Fibroblast of mammary gland (primary cell): ENCODE measurements around the gene RHOU.
"Not testable (repeated sequence)": the region's sequence is repeated elsewhere in the genome, so short reads cannot be mapped to it uniquely, and the experiment has no call there.

Experiments used
- DNase-seq: peaks from one replicate; pipeline ENCODE4 v3.0.0-alpha.2; 2010; ENCODE audit warnings: low read depth
- H3K4me3 ChIP-seq: 2 replicates; pipeline ENCODE4 v1.5.1; 2011; ENCODE audit warnings: low read depth, mild to moderate bottlenecking, low read length, moderate library complexity; ENCODE audit not compliant: control insufficient read depth
- CTCF ChIP-seq: conservative IDR thresholded peaks from 2 replicates; pipeline ENCODE4 v1.5.1; 2011; ENCODE audit warnings: low read depth, low read length, inconsistent platforms; ENCODE audit not compliant: control insufficient read depth, insufficient read depth

The RHOU gene

GRCh38 chr1:228772516-228773212, 37.4 kb downstream of the RHOU start:
- DNase-seq, result no peak
- no peak for TF ChIP-seq CTCF
- H3K4me3 ChIP-seq, result no peak overlapping the region

DNA sequence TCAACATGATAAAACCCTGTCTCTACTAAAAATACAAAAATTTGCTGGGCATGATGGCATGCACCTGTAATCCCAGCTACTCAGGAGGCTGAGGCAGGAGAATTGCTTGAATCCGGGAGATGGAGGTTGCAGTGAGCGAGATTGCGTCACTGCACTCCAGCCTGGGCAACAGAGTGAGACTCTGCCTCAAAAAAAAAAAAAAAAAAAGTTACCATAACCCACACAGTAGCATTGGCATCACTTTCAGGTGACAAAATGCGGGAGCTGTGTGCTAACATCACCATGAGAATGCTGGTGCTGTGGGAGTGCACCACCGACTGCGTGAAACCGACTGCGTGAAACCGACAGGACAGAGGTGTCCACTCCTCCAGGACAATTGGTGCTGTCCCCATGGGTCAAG, 40.7 kb downstream of the RHOU start:
- not testable (repeated sequence) for H3K4me3 ChIP-seq, DNase-seq

GRCh38 chr1:228776449-228776848, 41.2 kb downstream of the RHOU start:
- H3K4me3 ChIP-seq, result no peak overlapping the region
- TF ChIP-seq CTCF, result no peak
- no peak for DNase-seq

- no peak for DNase-seq
- TF ChIP-seq CTCF, result no peak
These were observed 42.0 kb downstream of the RHOU start for GRCh38 chr1:228777236-228777635.

GRCh38 chr1:228778026-228778425, 42.7 kb downstream of the RHOU start:
- no peak for DNase-seq
- no peak overlapping the region for H3K4me3 ChIP-seq
- no peak for TF ChIP-seq CTCF

More at GRCh38 chr1:228777236-228777635, 42.0 kb downstream of the RHOU start:
- no peak overlapping the region for H3K4me3 ChIP-seq

DNA sequence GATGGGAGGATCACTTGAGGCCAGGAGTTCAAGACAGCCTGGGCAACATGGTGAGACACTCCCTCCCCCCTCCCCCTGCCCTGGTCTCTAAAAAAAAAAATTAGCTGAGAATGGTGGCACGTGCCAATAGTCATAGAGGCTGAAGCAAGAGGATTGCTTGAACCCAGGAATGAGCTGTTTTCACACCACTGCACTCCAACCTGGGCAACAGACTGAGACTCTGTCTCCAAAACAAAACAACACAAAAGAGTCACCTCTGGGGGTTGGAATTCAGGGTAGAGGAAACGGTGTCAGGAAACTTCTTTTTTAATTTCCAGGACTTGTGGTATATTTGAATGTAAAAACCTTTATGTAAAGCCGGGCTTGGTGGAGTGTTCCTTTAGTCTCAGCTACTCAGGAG, 43.2 kb downstream of the RHOU start:
- H3K4me3 ChIP-seq, result no peak overlapping the region
- no peak for TF ChIP-seq CTCF
- DNase-seq, result no peak

DNA sequence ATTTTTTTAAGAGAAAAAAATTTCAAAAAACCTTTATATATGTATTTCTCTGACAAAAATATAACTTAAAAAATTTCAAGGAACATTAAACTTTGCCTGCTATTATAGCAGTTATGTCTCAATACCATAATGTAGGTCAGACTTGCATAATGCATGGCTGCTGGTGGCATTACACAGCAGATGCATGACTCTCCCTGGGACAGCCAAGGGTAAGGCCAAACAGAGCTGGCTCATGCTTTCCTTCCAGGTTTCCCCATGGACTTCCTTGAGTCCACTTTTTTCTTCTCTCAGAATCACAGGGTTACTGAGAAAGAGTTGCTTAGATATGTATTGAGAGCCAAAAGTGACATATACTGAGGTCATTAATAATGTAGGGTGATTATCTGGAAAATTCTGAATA, 43.7 kb downstream of the RHOU start:
- no peak for TF ChIP-seq CTCF
- no peak for DNase-seq

More for the DNA sequence above, 43.7 kb downstream of the RHOU start:
- H3K4me3 ChIP-seq, result no peak overlapping the region
